Amniotic stem cell (primary cell): ENCODE results near the gene COA6.
"Not testable (repeated sequence)": the region's sequence is repeated elsewhere in the genome, so short reads cannot be mapped to it uniquely, and the experiment has no call there.

ENCODE experiments used
- DNase-seq: peaks from one replicate; lab custom pipeline; 2025; lab: John Stamatoyannopoulos, UW

COA6 gene

DNA sequence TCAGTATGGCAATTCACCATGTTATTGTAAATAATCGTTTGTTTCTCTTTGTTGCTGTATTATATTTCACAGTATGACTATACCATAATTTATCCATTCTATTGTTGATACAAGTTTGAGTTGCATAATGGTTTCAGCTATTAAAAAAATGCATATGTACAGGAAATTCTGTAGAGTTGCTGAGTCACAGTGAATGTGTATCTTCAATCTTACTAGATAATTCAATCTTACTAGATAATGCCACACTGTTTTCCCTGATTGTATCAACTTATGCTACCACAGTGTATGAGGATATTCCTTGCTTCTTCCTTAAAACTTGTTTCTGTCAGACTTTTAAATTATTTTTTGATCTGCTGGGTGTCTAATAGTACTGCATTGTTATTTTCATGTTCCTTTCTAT, 3.5 kb upstream of the COA6 start:
- no peak for DNase-seq

DNA sequence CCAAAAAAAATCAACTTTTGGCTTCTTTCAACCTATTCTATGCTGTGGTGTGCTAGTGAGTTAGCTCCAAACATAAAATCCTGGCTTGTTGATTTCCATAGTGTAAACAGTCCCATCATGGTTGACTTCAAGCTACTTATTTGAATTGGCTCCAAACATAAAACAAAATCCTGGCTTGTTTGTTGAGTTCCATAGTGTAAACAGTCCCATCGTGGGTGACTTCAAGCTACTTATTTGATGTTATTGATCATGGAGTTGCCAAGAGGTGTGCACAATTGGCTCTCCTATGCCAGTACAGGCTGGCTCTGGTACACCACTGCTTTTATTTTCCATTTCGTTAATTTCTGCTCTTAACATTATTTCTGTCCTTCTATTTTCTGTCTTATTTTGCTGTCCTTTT, 1.8 kb upstream of the COA6 start:
- DNase-seq, result no peak

DNA sequence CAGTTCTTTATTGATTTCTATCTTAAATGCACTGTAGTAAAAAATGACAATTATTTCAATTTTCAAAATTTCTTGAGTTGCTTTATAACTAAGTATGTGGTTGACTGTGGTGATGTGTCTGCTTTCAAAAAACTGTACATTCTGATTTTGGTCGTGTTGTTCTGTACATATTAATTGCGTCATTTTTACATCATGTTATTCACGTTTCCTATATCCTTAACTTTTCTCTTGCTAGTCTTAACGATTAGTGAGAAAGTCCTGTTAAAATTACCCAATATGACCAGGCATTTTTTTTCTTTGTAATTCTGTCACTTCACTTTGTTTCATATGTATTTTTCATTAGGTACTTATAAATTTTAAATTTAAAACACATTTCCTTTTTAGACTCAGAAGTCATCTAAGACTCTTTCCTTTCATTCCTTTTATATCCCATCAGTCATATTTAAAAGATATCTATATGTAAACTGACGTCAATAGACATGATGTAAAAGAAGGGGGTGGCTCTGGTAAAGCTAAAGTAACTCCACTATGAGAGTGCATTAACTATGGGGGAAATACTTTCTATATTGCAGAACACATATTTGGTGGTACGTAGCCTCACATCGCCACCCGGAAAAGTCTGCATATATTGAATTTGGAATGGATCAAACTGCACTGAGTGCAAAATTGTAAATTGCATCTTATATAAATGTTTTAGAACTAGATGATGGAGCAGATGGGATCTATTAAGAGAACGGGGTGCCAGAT, 1.1 kb upstream of the COA6 start:
- DNase-seq, result no peak

DNA sequence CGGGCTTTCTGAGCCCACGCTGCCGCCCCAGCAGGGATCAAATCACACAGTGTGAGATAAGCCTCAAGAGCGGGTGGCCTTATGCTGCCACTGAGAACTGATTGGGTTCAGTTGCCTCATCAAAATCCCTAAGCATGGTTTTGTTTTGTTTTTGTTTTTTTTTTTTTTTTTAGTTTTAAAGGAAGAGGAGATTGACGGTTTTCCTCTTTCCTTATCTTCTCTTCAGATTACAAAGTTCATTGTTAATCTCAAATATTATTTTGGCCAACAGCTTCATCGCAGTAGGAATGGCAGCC, 651 bp downstream of the COA6 start:
- no peak for DNase-seq

DNA sequence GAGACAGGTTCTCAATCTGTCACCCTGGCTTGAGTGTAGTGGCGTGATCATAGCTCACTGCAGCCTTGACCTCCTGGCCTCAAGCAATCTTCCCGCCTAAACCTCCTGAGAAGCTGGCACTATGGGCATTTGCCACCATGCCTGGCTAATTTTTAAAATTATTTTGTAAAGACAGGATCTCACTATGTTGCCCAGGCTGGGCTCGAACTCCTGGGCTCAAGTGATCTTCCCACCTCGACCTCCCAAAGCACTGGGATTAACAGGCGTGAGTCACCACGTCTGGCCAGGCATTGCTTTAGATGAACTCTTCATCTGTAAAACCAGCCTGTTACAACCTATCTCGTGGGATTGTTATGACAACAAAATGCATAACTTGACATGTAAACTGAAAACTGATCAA, 2.4 kb downstream of the COA6 start:
- no peak for DNase-seq

DNA sequence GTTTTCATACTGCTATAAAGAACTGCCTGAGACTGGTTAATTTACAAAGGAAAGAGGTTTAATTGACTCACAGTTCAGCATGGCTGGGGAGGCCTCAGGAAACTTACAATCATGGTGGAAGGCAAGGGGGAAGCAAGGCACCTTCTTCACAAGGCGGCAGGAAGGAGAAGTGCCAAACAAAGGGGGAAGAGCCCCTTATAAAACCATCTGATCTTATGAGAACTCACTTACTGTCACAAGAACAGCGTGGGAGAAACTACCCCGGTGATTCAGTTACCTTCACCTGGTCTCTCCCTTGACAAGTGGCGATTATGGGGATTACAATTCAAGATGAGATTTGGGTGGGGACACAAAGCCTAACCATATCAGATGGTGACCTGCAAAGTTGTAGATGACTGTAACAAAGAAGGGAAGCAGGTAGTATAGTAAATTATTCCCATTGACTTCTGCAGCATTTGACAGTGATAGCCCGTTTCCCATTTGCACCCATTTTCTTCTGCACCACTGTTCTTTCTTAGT, 6.4 kb downstream of the COA6 start:
- not testable (repeated sequence) for DNase-seq

DNA sequence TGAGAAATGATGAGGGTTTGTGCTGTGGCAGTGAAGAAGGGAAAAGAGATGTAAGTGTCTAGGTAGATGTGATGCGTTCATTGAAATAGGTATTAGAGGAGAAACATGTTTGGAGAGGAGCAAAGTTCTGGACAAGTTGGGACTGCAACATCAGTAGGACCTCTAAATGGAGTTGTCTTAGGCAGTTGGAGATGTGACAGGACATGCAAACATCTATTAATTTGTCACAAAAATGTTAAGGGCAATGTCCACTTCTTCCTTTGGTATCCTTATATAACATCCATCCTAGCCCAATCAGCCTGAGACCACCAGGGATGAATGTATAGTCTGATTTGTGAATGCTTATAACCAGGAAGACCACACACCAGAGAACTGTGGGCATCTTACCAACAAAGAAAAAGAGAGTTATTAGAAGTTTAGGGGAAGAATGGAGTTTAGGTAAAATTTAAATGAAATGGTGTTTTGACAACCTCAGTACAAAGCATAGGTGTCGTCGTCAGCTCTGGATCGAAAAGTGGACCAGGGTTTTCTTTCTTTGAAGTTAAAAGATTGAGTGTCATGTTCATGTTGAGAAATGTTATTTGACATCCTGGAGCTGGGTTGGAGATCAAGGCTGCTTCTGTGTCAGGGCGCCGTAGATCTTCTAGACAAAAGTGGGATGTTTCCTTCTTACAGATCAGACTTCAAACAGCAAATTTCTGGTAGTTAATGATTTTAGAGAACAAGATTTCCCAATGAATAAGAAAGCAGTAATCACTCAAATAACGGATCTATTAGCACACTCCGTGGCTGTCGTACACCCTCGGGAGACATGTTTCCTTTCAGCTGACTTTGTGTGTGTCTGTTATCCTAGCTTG, 8.7 kb downstream of the COA6 start:
- DNase-seq, result no peak

DNA sequence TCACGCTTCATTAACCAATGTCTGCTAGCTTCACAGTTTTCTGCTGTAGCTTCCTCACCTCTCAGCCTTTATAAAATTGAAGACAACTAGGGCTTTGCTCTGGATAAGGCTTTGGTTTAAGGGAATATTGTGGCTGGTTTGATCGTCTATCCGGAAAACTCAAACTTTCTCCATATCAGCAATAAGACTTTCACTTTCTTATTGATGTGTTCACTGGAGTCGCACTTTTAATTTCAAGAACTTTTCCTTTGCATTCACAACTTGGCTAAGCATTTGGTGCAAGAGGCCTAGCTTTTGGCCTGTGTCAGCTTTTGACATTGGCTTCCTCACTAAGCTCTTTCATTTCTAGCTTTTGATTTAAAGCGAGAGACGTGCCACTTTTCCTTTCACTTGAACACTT, 12.9 kb downstream of the COA6 start:
- no peak for DNase-seq

DNA sequence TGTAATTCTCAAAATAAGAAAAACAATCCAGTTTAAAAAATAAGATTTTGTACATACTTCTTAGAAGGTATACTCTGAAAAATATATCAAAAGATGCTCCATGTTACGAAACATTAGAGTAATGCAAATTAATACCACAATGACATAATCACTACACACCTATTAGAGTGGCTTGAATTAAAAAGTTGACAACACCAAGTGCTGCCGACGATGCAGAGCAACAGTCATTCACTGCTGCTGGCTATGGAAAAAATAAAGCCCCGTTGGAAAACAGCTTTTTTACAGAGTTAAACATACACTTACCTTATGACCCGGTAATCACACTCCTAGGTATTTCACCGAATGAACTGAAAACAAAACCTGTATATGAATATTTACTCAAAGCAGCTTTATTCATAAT, 14.8 kb downstream of the COA6 start:
- no peak for DNase-seq

DNA sequence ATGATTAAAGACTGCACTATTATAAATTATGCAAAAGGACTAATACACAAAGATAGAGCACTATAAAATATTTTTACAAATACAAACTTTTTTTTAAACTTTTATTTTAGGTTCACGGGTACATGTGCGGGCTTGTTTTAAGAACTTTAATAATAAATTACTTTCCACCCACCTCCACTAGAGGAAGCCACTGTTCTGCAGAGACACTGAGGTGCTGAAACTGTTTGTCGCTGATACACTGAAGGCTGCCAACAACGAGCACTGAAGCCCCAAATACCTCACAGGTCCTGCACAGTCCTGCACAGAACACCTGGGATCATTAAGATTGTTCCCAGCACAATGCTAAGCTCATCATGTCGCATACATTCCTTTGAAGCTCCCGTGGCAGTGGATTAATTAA, 19.9 kb downstream of the COA6 start:
- no peak for DNase-seq

DNA sequence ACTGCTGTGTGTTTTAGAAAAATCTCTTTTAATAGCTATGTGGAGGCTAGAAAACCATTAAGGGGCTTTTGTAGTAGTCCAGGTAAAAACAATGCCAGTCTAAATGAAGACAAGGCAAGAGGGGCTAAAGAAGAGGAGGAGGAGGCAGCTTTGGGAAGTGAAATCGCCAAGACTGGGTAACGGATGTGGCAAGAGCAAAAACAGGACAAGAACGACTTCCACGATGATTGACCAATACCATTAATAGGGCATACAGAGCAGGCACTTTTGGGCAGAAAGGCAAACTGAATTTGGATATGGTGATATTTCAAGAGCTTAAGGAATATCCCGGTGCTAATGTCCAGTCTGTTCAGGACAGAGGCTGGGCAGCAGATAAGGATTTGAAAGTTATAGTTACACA, 22.0 kb downstream of the COA6 start:
- DNase-seq, result no peak

DNA sequence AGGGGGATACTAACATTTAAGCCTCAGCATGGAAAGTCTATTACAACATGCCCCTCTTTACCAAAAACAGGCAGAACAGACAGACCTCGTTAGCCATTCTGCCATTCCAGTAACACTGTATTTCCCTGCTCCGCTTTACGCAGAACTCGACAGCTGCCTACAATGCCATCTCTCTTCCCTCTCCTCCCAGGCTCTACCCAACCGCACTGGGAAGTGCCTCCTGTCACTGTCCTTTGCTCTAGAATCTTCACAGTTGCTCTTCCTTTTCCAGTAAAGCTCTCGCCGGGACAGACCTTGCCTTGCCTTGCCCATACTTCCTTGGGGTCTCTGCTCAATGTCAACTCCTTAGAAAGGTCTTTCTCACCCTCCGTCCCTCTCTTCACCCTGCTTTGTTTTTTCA, 22.8 kb downstream of the COA6 start:
- DNase-seq, result no peak

DNA sequence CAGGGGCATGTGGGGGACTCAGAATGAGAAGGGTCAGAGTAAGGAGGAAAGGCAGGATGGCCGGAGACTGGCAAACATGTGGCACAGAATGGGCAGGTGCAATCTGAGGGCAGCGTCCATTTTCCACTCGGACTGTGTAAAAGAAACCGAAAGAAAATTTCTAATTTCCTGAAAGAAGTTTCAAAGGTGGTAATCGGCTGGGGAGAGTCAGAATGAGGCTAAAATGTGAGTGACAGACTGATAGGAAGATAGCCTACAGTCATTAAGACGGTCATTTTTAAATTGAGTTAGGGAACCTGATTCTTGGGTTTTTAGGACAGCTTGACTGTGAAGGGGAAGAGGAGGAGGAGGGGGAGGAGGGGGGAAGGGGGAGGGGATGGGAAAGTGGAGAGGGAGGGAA, 23.6 kb downstream of the COA6 start:
- DNase-seq, result no peak

DNA sequence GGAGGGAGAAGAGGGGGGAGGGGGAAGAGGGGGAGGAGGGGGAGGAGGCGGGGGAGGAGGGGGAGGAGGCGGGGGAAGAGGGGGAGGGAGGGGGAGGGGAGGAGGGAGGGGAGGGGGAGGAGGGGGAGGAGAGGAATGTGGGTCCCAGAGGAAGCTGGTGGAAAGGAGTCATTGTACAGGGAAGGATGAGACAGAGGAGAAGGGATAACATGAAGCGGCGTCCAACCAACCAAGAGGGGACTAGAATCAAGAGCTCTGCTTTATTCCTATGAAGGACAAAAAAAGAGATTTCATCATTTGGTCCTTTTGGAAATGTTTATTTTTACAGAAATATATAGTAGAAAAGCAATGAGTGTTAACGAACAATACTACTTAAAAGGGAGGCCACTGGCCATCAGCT, 24.5 kb downstream of the COA6 start:
- no peak for DNase-seq

DNA sequence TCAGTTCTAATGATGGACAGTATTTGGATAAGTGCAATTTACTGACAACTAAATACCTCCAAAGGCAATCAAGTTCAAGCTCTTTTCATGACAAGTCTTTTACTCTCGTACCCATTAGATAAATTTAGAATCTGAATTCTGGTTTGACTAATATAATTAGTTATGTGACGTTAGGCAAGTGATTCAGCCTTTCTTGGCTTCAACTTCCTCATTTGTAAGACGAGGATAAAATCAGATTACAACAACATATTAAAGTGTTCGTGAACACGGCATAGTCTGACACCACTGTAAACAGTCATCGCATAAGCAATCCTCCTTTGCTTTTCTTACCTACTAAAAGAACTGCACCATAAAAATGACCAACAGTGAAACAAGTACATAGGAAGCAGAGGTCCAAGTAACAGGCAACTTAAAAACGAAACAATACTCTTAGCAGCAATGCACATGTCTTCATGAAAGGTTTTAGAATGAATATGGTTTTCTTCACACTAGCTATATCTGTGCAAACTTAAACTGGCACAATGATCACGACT, 25.7 kb downstream of the COA6 start:
- no peak for DNase-seq

DNA sequence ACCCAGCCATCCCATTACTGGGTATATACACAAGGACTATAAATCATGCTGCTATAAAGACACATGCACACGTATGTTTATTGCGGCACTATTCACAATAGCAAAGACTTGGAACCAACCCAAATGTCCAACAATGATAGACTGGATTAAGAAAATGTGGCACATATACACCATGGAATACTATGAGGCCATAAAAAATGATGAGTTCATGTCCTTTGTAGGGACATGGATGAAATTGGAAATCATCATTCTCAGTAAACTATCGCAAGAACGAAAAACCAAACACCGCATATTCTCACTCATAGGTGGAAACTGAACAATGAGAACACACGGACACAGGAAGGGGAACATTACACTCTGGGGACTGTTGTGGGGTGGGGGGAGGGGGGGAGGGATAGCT, 26.3 kb downstream of the COA6 start:
- DNase-seq, result not testable (repeated sequence)

DNA sequence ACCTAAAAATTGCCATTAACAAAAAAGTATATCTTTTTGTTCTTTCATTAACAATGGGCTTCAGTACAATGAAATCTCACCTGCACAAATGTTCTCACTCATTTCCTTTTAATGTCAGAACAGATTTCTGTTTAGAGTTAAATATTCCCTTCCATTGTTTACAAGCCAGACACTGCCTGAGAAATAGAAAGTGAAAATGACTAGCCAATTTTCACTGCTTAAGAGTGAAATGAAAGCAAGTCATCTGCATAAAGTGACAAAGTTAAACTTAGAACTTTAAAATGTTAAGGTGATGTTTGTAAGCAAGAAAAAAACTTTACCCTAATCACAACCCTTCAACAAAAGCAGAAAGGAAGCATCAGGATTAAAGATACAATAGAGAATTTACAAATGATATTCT, 27.5 kb downstream of the COA6 start:
- DNase-seq, result no peak

DNA sequence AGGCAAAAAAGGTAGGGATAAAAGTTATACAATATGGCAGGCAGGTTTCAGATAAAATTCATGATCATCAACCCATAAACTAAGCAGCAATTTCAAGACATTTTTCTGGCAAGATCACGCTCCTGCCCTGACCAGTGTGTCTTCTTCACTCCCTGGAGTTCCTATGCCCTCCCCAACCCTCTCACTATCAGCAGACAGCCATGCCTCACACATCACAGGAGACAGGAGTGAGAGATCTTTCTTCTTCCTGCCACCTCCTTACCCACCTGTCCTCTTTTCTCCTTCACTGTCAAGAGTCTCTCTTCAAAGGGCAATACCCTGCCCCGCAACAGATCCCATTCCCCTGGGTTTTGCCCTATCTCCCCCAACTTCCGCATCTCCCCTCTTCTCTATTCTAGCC, 28.4 kb downstream of the COA6 start:
- no peak for DNase-seq

DNA sequence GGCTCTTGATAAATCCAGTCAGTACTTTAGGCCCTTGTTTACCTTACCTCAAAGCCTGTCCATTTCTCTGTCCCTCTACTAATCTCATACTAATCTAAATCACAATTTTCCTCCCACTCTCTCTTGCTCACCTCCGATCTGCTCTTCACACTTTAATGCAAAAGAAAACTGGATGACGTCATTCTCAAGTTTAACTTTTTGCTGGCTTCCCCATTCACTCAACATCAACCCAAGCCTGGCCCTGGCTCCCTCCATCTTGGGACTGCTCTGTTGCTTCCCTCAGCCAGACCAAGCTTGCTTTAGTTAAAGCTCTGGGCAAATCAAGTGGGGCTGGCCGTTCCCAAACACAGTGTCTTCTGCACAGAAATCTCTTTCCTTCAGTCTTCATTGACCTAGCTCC, 29.7 kb downstream of the COA6 start:
- DNase-seq, result no peak

DNA sequence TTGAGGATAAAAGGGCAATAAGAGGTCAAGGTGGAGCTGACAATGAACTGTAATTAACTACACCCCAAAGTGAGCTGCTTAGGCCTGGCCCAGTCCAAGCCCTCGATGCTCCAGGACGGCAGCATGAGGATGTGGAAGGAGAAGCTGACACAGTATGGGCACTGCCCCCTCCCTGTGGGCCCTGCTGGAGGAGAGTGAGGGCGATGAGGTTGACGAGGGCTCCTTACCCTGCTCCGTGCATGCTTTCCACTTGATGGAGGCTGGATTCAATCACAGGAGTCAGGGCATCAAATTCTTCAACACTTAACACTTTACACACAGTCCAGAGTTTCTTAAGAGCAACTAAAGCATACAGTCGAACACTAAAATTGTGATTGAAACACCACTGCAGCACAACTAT, 32.4 kb downstream of the COA6 start:
- DNase-seq, result no peak

DNA sequence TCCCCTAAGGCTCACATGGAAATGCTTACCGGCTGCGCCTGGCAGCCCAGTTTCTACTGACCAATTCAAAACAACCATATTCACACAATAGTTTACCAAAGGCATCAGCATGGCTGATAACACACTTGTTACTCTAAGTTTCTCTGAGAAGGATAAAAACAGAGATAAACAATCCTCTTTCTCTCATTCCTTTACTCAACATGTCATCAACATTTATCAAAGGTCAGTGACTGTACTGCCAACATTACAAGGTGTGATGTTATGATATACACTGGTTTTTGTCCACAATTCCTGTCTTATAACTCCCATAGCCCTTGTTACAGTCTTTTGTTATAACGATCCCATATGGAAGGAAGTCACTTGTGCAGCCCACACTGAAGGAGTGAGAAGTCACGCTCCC, 33.6 kb downstream of the COA6 start:
- DNase-seq, result no peak

DNA sequence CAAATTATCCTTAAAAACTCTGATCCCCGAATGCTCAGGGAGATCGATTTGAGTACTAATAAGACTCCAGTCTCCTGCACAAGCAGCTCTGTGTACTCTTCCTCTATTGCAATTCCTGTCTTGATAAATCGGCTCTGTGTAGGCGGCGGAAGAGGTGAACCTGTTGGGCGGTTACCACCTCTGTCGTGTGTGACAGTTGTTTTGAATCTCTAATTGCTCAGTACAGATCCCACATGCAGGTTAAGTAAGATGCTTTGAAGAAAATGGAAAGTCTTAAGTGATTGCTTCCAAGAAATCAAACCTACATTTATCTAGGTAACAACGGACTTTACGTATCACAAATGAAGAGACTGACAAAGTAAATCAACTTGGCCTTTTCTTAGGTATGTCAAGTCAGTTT, 35.5 kb downstream of the COA6 start:
- DNase-seq, result no peak

DNA sequence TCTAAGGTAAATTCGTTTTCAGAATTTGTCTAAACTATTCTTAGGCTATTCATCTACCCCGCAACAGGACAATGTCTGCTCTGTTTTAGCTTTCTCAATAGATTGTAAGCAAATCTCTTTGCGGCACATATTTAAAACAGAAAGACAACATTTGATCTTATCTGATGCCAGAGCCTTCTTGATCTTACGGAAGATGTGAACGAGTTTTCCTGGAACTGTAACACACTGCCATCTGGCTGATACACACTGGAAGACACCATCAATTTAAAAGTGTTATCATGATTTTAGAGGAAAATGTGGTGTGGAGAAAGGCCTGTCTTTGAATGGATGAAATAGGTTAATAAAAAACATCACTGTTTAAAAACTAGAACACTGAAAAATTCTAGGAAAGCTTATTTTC, 36.1 kb downstream of the COA6 start:
- no peak for DNase-seq
